G401.6 (cell line): ENCODE measurements around the gene CTAG1B.
"Not testable (repeated sequence)": the region's sequence is repeated elsewhere in the genome, so short reads cannot be mapped to it uniquely, and the experiment has no call there.

Experiments
- FAIRE-seq: peaks from 2 replicates; lab custom pipeline; 2012; peaks lifted over from hg19 to GRCh38; lab: Jason Lieb, UNC

Gene CTAG1B

GRCh38 chrX:154582994-154583393 lies 36.1 kb downstream of the CTAG1B start:
- FAIRE-seq: not testable (repeated sequence)

GRCh38 chrX:154575076-154575475 lies 44.0 kb downstream of the CTAG1B start:
- FAIRE-seq: peak; percentile 87

DNA sequence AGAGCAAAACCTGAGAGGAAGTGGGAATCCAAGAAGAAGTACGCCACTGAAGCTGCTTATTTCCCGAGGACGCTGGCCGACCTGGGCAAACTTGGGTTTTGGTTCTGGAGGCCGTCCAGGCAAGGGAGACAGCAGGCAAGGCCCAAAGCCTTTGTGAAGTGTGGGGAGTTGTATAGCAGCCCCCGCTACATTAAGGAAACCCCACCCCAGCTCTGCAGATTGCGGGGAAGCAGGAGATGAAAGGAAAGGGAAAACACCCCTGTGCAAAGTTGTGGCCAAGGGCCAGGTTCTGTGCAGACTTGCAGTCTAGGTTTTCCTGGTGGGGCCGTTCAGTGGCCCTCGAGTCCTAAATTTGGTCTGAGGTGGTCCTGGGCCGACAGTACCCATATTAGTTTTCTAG lies 46.0 kb downstream of the CTAG1B start:
- FAIRE-seq: not testable (repeated sequence)

GRCh38 chrX:154570361-154570760 lies 48.7 kb downstream of the CTAG1B start:
- peak; percentile 19 for FAIRE-seq
